HG03565 (cell line): ENCODE data around the gene GTF2IRD1.
"Not testable (repeated sequence)": the region's sequence is repeated elsewhere in the genome, so short reads cannot be mapped to it uniquely, and the experiment has no call there.

ENCODE experiments used
- ATAC-seq: cut with Tn5 transposase; IDR thresholded peaks from one replicate; pipeline ENCODE4 v1.9.1; 2021; ENCODE audit warnings: mild to moderate bottlenecking, moderate library complexity; ENCODE audit not compliant: unreplicated experiment

GTF2IRD1 gene

DNA sequence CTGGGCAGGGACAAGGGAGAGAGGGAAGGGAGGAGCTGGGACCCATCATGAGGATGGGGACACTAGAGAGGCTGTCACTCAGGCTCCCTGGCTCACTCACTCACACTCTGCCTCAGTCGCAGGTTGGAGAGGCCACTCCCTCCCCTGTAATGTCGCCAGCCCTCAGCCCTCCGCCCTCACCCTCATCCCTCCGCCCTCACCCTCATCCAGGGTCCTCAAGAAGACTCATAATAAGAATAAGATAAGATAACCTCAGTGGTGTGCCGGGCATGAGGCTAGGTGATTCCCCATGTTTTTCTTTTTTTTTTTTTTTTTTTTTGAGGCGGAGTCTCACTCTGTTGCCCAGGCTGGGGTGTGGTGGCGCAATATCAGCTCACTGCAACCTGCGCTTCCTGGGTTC is 92.2 kb downstream of the GTF2IRD1 start:
- ATAC-seq, result no peak

DNA sequence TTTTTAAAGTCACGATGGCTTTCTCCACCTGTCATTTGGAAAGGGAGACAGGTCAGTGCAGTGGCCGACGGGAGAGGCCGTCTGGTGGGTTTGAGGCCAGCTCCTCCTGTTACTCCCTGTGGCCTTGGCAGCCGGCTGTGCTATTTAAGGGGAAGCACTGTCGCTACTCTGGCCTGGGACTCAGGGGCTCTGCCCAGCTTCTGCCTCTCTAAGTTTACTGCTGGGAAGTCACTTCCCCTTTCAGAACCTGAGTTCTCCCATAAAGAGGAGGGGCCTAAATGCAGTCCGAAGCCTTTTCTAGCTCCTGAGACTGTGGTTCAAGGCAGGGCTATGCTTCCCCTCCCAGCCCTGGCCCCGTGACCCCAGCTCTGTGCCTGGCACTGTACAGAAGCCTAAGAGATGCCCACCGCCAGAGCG is 99.9 kb downstream of the GTF2IRD1 start:
- ATAC-seq, result not testable (repeated sequence)

DNA sequence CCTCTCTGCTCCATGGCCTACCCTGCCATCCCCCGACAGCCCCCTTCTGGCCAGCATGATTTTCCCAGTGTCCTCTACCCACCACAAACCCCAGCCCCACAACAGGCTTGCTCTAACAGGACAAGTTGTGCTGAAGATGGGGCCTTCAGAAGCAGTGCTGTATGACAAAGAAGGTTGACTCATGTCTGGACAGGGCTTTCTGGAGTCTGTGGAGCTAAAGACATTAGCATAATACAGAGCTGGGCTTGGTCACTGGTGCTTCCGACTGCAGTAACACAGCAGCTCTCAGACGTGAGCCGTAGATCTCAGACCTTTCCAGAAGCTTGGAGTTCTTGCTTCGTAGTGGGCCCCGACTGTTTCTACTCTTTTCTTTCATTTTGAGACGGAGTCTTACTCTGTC is 100.5 kb downstream of the GTF2IRD1 start:
- no peak for ATAC-seq

DNA sequence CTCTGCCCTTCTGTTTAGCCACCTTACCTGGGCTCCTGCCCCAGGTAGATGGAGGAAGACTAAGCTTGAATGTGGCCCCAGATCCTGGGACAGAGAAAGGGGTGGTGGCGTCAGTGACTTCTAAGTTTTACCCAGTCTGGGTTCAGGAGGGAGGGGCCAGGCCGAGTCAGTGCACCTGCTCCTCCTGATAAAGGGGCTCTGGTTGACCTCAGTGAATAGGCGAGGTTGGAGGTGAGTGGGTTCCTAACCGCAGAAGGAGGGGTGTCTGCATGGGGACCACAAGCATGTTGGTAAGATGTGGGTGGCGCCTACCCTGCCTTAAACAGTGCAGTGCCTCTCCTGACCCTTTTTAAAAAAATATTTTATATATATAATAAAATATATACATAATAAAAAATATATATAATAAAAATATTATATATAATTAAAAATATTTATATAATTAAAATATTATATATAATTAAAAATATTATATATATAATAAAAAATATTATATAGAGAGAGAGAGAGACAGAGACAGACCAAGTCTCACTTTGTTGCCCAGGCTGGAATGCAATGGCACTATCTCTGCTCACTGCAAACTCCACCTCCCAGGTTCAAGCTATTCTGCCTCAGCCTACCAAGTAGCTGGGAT is 106.5 kb downstream of the GTF2IRD1 start:
- ATAC-seq, result no peak

- ATAC-seq, result no peak
These were observed 108.3 kb downstream of the GTF2IRD1 start for GRCh38 chr7:74561898-74562613.

- not testable (repeated sequence) for ATAC-seq
These were observed 109.9 kb downstream of the GTF2IRD1 start for GRCh38 chr7:74563639-74564038.

- no peak for ATAC-seq
These were observed 113.6 kb downstream of the GTF2IRD1 start for GRCh38 chr7:74567318-74567668.

- no peak for ATAC-seq
These were observed 115.0 kb downstream of the GTF2IRD1 start for GRCh38 chr7:74568658-74569057.

GRCh38 chr7:74569501-74570075 is 115.9 kb downstream of the GTF2IRD1 start:
- ATAC-seq, result no peak

GRCh38 chr7:74570533-74571156 is 116.9 kb downstream of the GTF2IRD1 start:
- no peak for ATAC-seq

DNA sequence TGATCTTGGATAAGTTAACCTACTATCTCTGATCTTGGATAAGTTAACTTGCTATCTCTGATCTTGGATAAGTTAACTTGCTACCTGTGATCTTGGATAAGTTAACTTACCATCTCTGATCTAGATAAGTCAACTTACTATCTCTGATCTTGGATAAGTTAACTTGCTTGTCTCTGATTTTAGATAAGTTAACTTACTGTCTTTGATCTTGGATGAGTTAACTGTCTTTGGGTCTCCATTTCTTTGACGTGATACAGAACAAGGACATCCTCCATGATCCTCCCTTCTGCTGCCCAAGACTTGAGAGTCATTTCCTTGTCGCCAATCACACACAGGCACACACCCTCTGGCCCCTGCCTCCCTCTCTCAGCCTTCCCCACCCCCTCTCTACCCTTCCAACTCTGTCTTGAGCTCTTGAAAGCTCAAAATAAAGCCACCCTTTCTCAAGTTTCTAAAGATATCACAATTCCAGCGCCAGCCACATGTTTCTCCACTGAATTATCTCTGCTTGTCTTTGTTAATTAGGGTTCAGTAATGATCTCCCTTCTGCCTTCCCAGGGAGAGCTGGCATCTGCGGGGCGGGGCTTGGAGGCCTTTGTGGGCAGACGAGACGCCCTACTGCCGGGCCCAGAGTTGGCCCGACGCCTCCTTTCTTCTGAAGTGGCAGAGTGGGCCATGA is 118.7 kb downstream of the GTF2IRD1 start:
- ATAC-seq, result no peak

DNA sequence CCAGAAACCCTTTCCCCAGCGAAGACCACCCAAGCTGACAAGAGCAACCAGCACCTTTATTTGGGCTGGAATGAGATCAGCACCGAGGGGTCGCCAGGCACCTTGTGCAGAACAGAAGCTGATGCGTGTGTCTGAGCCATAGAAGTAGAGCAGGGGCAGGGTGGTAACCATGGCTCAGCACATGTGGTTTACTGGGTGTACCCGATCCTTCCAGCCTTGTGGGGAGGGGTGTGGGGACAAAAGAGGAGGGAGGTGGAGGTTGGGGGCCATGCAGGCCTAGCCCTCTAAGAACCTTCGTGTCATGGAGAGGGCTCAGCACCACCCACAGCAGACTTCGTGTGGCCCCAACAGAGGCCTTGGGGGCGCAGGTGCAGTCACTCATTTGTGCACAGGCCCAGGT is 119.8 kb downstream of the GTF2IRD1 start:
- ATAC-seq, result no peak

DNA sequence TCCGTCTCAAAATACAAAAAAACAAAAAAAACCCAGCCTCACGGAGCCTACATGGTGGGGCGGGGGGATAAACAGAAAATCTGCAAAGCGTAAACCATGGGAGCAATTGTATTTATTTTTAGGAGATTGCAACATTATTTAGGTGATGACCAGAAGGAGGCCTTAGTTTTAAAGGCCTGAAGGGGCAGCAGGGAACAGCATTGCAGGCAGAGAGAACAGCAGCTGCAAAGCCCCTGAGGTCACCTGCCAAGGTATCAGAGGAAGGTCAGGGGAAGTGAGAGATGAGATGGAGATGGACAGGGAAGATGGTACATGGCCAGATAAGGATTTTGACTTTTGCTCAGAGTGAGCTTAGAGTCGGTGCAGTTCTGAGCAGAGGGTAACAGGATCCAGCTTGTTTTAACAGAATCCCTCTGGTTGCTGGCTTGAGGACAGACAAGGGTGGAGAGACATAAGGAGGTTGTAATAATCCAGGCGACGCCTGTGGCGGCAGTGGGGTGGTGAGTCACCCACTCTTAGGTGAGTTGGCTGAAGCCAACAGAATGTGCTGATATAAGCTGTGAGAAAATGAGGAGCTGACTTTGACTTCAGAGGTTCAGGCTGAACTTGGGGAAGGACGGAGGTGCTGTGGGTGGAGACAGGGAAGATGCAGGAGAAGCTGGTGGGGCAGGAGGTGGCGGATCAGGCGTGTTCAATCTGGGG is 121.5 kb downstream of the GTF2IRD1 start:
- ATAC-seq, result no peak

GRCh38 chr7:74575811-74576210 is 122.1 kb downstream of the GTF2IRD1 start:
- no peak for ATAC-seq

DNA sequence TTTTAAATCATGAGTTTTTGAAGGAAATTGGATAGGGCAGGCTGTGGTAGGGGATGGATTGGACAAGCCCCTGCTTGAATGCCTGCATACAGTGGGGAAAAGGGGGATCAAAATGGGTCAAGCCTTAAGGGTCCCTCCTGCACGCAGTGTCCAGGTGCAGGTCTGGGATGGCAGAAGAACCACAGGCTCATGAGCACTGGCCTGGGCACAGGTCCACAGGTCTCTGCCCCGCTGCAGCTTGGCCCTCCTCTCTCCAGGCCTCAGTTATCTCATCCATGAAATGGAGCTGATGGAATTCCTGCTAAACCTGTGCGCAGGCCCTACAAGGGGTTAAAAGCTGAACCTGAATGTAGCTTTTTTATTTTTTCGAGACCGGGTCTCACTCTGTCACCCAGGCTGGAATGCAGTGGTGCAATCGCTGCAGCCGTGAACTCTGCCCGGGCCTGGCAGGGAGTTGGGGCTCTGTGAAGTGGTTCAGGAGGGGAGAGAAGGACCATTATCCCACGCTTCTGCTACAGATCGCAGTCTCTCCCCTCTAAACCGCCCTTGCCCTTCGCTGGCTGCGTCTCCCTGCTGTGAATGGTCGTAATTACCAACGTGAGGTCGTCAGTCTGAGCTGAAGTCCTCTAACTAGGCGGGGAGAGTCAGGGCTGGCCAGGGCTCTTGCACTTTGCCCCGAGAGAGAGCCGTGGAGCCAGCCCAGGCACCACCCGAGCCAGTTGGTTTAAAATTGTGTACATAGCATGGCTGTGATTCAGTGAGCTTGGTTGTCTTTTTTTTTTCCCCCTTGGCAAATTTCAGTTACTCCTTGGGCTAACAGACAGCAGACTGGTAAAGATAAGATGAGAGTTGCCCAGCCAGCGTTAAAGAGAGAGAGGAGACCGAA is 126.3 kb downstream of the GTF2IRD1 start:
- no peak for ATAC-seq

DNA sequence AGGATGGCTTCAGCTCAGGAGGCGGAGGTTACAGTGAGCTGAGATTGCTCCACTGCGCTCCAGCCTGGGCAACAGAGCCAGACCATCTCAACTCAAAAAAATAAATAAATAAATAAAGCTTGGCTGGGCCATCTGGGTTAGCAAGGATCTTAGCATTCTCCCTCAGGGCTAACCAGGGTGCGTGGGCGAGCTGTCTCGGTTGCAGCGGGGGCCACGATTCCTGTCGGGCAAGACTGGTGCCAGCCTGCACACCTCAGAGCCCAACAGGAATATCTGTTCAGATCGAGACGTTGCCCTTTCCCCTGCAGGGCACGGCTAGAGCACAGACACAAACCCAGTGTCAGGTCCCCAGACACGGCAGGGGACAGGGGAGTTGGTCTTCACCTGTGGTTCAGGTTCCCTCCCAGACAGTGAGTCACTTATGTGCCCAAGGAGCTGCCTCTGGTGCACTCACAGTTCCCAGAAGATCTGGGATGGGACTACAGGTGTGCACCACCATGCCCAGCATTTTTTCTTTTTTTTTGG is 128.3 kb downstream of the GTF2IRD1 start:
- no peak for ATAC-seq

DNA sequence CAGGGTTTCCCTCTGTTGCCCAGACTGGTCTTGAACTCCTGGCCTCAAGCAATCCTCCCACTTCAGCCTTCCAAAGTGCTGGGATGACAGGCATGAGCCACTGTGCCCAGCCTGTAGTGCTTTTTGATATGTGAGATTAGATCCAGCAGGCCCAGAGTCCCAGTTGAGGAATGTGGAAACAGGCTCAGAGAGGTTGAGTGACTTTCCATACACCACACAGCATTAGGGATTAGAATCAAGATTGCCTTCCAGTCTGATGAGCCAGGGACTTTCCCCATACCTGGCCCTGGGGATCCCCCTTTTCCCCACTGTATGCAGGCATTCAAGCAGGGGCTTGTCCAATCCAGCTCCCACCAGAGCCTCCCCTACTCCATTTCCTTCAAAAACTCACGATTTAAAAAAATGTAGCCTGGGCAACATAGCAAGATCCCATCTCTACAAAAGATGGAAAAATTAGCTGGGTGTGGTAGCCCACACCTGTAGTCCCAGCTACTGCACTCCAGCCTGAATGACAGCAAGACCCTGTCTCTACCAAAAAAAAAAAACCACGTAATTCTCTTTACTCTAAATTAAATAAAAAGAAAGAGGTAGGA is 128.8 kb downstream of the GTF2IRD1 start:
- no peak for ATAC-seq

DNA sequence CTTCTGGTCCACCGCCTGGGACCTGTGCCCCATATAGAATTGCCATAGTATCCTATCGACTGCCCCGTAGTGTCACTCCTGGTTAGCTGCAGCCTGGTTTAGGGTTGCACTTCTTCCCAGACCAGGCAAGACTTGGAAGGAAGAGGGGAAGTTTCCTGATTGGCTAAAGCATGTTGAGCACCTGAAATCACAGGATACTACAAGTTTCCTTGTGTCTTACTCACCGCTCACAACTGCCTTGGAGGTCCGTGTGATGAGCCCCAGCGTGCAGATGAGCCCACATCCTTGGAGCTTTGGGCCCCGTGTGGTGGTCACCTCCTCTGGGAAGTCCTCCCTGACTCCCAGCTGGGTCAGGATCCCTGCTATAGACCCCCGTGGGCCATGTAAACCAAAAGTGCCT is 129.9 kb downstream of the GTF2IRD1 start:
- ATAC-seq, result no peak
